ENCODE data around the gene ATP8A2.
A peak's percentile ranks its signal among the peaks of the same experiment; 100 is the strongest.
"Not testable (repeated sequence)": the region's sequence is repeated elsewhere in the genome, so short reads cannot be mapped to it uniquely, and the experiment has no call there.

Gene ATP8A2

DNA sequence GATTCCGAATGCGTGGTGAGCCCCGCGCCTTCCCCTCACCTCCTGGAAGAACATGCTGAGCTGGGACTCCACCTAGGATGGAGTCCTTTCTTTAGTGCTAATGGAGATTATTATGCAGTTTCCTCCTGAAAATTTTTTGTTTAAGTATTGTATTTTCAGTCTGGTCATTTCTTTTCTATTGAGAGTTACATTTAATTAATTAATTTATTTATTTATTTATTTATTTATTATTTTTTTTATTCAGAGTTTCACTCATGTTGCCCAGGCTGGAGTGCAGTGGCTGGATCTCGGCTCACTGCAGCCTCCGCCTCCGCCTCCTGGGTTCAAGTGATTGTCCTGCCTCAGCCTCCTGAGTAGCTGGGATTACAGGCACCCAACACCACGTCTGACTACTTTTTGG lies 400.8 kb downstream of the ATP8A2 start:
- DNase-seq: not testable (repeated sequence)

DNA sequence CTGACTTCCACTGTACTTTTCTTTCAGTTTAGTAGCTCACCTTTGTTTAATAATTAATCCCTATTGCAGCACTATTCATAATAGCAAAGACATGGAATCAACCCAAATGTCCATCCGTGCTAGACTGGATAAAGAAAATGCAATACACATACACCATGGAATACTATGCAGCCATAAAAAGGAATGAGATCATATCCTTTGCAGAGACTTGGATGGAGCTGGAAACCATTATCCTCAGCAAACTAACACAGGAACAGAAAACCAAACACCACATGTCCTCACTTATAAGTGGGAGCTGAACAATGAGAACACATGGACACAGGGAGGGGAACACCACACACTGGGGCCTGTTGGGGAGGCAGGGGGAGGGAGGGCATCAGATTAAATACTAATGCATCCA lies 402.3 kb downstream of the ATP8A2 start:
- DNase-seq: not testable (repeated sequence)

DNA sequence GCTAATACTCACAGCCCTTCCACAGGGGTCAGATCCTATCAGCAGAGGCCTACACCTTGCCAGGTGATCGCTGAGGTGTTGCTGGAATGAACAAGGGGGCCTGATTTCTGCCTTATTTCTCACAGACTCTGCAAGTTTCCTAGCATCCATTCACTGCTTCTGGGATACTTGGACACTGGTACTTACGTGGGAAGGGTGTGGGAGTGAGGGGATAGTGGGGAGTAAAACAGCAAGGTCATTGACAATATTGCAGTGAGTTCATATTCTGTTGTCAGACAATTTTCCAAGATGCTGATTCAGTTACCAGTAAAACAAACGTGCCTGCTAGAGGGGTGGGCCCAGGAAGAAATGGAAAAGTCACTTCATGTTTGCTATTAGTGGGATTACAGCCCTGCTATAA lies 403.5 kb downstream of the ATP8A2 start:
- no peak for DNase-seq

DNA sequence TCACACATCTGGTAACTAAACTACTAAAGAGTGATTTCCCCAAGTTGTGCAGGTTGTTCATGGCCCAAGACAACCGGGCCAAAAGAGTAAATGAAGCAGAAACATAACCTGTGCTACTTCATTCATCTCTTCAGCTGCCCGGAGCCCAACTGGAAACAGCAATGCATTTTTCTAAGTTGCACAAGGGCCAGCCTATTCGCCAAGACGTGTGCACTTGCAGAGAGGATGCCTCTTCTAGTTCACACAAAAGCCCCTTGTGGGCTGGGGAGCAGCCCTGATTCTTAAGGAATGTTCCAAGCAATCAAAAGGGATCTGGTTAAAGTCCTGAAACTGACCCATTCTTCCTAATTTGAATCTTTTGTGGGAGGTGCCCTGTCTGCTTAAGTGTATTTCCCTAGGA lies 404.2 kb downstream of the ATP8A2 start:
- no peak for DNase-seq

DNA sequence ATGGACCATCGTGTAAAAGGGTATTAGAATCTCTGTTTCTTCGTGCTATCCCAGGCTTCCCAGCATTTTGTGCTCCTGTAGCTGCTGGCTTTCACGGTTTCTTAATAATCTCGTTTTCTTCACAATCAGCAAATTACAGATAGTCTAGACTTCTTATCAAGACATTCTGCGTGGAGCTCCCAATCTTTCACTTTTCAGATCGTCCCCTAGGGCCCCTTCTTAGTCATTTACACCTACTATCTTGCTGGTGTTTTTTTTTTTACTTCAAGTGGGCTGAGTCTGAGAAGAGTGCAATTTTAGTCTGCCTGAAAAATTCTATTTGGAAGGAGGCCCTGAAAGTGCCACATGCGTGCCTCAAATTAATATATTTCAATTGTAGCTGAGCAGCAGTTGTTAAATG lies 404.9 kb downstream of the ATP8A2 start:
- DNase-seq: no peak

DNA sequence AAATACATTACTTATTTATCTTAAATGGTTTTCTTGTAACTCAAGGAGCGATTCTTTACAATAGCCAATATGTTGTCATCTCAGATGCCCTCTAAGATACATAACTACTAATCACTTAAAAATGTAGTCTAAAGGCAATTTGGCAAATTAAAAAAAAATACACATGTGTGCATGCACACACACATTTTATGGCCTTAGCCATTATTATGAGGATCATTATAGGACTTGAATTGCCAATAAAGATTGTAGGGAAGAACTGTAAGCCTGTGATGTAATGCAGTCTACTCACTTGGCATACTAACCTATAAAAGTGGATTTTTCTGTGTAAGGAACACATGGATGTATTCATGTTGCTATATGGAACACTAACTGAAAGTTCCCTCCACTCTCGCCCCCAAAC lies 405.7 kb downstream of the ATP8A2 start:
- no peak for DNase-seq

DNA sequence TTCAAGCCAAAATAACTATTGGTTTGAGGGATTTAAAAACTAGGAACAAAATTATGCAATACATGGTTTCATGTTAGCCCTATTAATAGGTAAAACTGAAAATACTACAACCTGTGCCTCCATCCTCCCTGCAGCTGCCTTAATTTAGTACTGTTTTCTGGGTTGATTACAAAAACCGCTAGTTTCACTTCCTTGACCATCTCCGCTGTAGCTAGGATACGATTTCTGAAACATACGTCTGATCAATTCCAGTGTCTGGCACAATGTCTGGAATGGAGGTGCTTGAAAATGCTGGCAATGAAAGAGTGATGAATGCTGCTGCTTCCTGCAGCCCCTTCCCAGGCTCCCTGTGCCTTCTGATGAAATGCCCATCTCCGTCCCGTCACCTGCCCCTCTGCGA lies 406.6 kb downstream of the ATP8A2 start:
- DNase-seq: no peak

DNA sequence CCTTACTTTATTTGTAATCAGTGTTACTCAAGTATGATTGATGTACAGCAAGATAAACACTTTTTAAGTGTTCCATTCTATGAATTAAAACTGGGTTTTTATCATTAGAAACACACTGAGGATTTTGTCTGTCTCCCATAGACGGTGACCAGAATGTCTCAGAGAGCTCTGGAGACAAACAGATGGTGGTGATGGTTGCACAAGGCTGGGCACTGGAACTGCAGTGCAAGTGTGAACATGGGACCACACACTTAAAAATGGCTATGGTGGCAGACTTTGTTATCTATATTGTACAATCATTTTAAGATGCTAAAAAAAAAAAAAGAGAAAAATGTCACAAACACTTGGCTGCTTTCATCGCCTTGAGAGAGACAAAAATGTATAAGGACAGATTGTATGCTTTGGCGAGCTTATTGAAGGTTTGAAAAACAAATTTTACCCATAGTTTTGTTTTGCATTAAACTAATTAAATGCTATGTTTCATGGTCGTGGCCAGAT lies 407.1 kb downstream of the ATP8A2 start:
- no peak for DNase-seq

DNA sequence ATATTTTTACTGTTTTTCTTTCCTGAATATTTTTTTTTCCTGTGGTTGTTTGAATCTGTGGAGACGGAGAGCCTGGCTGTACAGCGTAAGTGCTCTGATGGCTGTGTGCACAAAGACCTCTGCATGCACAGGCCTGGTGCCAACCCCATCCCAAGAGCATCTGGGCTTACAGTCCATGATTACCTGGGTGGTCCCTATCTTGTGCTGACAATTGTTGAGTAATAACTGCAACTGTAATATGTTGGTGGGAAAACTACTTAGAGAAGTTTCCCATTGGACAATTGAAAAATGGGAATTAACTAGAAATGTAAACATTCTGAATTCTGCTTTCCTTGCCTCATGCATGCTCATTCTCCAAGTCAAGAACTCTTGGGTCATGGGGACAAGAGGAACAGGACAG lies 411.3 kb downstream of the ATP8A2 start:
- DNase-seq: no peak

DNA sequence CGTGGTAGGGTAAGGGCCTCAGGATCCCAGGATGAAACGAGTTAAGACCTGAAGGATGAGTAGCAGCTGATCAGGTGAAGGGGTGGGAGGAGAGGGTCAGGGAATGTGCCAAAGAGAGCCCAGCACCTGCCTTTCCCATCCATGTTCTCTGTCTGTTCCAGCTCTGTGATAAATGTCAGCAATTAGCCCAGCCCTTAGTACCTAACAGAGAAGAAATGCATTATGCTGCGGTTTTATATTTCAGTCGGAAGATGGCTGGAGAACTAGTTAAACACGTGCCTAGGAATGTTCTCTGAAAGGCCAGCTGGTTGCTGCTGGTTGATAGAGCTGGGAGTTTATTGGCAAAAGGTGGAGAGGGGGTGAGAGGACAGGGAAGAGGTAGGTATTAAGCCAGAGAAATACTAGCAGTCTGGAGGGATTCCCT lies 411.8 kb downstream of the ATP8A2 start:
- DNase-seq: no peak

DNA sequence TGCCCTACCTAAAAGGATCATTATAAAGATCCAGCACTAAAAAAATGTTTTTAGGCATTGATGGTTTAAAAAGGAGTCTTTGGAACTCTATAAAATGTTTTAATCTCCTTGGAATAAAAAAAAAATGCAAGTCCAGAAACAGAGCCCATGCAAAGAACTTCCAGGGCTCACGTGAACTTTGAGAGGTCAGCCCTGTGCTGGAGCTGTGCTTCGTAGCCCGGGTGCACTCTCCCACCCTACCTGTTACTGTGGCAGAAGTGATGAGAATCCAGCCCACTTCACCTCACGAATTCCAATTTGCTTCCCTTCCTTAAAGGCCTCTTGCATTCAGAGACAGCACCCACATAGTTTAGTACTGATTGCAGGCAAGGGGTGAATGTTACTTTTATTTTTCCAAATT lies 412.3 kb downstream of the ATP8A2 start:
- DNase-seq: no peak

DNA sequence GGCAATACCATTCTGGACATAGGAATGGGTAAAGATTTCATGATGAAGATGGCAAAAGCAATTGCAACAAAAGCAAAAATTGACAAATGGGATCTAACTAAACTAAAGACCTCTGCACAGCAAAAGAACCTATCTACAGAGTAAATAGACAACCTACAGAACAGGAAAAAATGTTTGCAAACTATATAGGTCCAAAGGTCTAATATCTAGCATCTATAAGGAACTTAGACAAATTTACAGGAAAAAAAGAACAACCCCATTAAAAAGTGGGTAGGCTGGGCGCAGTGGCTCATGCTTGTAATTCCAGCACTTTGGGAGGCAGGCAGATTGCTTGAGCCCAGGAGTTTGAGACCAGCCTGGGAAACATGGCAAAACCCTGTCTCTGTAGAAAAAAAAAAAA lies 418.4 kb downstream of the ATP8A2 start:
- DNase-seq: not testable (repeated sequence)

DNA sequence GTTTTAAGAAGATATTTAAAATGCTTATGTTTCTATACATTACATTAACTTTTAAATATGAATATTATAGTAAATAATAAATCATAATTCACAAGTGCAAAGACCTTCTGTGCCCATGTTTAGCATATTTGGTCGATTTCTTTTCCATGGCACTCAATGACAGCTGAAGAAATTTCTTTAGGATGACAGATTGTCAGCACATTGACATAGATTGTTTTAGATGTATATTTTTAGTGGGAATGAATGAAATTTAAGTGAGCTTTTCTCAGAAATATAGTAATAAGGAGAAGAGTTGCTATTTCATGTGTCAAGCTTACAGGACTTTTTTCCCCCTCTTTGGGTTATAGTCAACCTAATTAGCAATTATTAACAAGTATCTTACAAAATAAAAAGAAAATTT lies 423.5 kb downstream of the ATP8A2 start:
- DNase-seq: no peak

DNA sequence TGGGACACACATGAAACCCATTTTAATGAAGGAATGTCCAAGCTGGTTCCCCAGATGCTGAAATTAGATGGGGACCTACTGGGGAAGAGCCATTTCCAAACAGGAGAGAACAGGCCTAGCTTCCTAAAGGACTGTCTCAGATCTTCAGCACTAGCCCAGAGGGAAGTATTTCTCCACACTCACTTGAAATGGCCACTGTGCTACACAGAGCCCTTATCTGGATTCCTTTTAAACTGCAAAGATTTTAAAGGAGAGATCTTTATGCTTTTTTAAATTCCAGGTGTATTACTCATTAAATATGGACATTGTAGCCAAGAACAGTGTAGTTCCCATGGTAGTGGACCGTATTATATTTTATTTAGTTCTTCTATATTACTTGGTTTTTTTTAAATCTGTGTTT lies 424.7 kb downstream of the ATP8A2 start:
- no peak for DNase-seq

DNA sequence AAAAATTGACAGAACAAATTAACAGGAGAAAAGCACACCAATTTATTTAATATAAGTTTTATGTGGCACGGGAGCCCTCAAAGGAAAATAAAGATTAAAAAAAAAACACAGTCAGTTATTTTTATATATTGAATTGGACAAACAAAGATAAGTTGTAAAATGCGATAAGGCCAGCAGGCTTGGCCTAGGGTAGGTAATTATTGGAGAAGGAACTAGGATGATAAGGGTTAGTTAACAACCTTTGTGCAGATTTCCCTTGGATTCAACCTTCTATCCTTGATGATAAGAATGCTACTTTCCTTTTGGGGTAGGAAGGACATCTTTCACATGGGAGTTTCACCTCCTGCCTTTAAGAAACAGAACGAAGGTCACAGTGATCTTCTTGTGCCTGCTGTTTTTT lies 427.2 kb downstream of the ATP8A2 start:
- no peak for DNase-seq

DNA sequence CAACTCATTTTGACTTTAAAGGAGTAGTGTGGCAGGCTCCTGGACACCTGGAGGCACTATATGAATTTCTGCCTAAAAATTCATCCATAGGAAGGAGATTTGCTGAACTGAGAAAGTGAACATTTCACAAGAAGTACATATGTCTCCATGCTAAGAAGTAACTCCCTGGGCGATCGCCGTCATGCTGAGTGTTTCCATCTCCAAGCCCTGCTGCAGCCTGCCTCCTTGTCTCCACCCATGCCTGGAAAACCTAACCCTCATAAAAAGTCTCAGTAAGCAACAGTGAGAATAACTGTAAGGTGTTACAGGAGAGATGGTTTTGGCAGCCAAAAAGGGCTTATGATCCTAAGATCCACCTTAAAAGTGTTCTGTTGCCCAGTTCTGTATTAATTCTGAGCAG lies 428.7 kb downstream of the ATP8A2 start:
- DNase-seq: no peak

DNA sequence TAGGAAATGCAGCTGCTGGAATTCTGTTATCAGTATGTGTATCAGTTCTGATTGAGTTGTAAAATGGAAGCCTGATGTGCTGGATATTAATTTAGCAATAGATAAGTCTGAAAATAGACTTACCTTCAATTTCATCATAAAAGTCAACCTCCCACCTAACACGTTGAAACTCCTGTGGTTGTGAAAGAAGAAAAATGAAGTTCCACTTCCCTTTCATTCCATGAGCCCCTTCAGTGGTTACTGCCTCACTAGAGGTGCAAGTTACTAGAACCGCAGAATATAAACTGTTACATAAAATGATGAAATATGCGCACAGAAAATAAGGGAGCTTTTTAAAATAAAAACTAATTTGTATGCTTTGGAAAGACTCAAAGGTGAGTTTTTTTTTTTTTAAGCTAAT lies 430.8 kb downstream of the ATP8A2 start:
- no peak for DNase-seq

DNA sequence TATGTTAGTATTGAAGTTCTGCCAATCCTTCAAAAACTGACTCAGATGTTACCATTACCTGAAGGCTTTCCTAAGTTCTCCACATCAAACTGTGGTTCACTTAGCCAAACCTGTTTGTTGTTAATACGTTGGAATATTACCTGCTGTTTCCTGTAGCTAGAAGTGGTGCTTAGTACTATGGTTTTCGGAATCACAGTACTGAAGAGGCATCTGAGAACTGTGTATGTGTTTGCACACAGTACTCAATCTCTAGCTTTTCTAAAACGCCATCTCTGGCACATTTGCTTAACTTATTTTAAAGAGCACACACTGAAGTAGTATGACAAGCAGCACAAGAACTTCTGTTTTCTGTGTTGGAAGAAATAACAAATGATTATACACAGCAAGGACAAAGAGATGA lies 431.9 kb downstream of the ATP8A2 start:
- DNase-seq: no peak

DNA sequence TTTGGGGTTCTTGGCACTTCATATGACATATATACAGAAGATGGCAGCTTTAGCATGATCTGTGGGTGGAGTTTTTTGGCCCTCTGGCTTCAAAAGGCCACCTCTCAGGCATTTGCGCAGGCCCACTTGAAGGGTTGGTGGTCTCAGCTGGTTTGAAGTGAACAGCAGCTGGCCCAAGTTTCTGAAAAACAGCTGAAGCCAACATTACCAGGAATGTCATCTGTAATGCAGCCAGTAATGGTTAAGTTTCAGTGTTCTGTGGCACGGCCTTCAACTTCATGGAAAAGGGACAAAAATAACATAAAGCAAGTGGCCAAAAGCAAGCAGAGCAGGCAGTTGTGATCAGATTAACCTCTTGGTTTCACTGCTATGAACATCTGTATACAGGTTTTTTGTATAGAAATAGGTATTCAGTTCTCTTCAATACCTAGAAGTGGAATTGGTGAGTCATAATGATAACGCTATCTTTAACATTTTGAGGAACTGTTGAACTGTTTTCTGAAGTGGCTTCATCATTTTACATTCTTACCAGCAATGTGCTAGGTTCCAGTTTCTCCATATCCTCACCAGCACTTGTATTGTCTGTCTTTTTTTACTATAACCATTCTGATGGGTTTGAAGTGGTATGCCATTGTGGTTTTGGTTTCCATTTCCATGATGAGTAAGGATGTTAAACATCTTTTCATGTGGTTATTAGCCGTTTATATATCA lies 434.6 kb downstream of the ATP8A2 start:
- DNase-seq: peak; percentile 65

DNA sequence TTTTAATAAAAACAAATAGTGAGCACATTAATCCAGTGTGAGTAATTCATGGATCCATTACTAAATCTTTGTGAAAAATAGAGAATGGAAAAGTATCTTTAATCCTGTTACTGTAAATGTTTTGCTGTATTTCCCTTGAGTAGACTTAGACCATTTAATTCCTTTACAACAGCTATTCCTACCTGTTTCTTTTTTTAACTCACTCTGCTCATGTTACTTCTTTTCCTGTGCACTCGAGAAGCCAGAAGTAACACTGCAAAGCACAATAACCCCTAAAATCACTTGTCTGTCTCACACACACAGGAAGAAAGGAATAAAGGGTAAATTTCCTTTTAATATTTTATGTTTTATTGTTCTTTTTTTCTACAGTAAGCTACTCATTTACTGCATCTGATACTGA lies 435.8 kb downstream of the ATP8A2 start:
- no peak for DNase-seq

DNA sequence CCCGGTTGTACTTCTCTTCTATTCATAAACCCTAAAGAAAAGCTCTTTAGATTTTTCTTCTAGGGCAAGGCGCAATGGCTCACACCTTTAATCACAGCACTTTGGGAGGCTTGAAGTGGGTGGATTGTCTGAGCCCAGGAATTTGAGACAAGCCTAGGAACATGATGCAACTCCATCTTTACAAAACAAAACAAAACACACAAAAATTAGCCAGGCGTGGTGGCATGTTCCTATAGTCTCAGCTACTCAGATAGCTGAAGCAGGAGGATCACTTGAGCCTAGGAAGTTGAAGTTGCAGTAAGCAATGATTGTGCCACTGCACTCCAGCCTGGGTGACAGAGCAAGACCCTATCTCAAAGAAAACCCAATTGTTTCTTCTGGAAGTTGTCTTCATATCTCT lies 439.7 kb downstream of the ATP8A2 start:
- DNase-seq: no peak

DNA sequence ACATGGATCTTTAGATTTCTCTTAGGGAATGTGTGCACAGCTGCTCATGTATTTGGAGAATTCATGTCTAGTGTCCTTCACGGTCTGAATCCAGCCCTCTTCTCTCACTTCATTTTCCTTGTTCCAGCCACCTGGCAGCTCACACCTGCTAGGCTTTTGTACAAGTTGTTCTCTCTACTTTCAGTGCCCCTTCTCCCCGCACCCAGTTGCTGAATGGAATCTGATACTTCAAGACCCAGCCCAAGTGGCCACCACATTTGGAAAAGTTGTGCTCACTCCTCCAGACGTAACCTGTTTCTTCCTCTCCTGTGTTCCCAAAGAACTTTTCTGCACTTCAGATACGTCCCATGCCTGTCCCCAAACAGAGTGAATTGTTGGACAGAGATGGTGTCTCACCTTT lies 444.5 kb downstream of the ATP8A2 start:
- no peak for DNase-seq

DNA sequence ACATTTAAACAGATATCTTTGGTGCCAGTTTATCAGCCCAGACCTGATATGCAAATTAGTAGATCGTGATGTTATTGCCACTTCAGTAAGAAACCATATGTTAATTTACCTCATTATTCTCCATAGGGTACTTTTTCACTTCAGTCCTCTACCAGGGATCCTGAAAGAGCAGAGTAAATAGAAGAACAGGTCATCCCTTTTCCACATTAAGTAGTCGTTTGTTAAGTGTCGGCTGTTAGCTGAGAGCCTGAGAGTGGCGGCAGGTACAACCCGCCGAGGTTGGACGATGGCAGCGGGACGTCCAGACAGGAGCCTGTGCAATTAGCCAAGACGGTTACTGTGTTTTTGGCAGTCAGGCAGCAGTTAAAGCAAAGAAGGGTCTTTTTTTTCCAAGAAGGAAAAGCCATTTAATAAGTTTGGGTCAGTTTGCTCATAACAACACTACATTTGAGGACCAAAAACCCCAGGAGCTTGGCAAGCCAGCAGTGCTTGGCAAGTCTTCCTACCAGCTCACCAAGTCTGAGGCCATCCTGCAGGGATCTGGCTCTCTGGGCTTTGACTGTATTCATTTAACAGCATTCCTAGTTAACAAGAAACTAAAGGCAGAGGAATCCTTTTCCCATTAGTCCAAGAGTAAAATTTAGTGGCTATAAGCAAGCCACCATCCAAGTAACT lies 448.2 kb downstream of the ATP8A2 start:
- DNase-seq: no peak

DNA sequence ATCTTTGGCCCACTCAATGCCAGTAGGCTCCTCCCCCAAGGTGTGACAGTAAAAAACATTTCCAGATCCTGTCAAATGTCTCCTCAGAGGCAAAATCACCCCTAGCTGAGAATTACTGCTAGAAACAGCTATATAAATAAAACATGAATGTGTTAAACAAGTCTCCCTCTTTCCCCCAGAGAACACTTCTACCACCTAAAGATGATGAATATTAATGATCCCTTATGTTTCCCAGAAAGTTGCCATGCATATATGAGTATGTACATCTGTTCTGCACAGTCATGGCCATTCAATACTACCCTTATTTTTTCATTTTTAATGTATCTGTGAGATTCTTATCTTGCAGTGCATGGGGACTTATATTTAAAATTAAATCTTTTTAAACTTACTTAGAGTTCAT lies 450.0 kb downstream of the ATP8A2 start:
- no peak for DNase-seq

DNA sequence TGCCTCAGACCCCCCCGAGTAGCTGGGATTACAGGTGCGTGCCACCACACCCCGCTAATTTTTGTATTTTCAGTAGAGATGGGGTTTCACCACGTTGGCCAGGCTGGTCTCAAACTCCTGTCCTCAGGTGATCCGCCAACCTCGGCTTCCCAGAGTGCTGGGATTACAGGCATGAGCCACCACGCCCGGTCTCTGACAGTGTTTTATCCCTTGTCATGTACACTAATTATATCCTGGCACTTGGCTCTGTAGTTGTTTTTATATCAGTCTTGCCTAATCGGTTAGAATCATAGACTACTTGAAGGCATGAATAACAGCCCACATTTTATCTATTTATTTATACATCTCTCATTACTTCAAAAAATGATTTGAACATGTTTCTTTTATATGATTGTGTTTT lies 455.4 kb downstream of the ATP8A2 start:
- not testable (repeated sequence) for DNase-seq

Measured in activated CD4-positive, alpha-beta T cell treated with anti-CD3 and anti-CD28 coated beads, Interleukin-2, Interleukin-6, amounts not matched to agents 100 ng/mL and 50 ng/mL, durations not matched to agents 16 hours and 8 hours (primary cell).